Uterus (tissue), 4 donors: ENCODE results near the gene ATP5F1D. TPM values are rescaled to one million over a fixed set of nuclear protein-coding genes. Genes with fewer than 3 reads are reported as not detected.

Experiments used
- DNase-seq, 2 donors: peaks; one replicate each; pipeline ENCODE4 v3.0.0-alpha.2; 2019 to 2020
- H3K27ac ChIP-seq, 2 donors: fragments of 200-600 bp; sonication (generic); 1 replicate in 1 of 2; 2 replicates in 1 of 2; pipeline ENCODE4 v1.5.1; 2016 to 2018
- H3K27me3 ChIP-seq, 2 donors: fragments of 200-600 bp; sonication (generic); one replicate each; pipeline ENCODE4 v1.5.1; 2018 to 2019; ENCODE audit warnings: control low read depth in 1 of 2
- H3K36me3 ChIP-seq, 2 donors: fragments of 200-600 bp; sonication (generic); one replicate each; pipeline ENCODE4 v1.5.1; 2019; ENCODE audit warnings: control low read depth in 1 of 2
- H3K4me1 ChIP-seq, 2 donors: fragments of 200-600 bp; sonication (generic); one replicate each; pipeline ENCODE4 v1.5.1; 2018 to 2019; ENCODE audit warnings: control low read depth in 1 of 2
- H3K4me3 ChIP-seq, 2 donors: fragments of 200-600 bp; sonication (generic); 1 replicate in 1 of 2; 2 replicates in 1 of 2; pipeline ENCODE4 v1.5.1; 2018 to 2019; ENCODE audit warnings: mild to moderate bottlenecking in 1 of 2
- H3K9me3 ChIP-seq, 2 donors: fragments of 200-600 bp; sonication (generic); one replicate each; pipeline ENCODE4 v1.5.1; 2019; ENCODE audit warnings: control low read depth in 1 of 2
- POLR2A ChIP-seq, 2 donors: fragments of 450-650 bp; IDR thresholded peaks; one replicate each; pipeline ENCODE4 v1.6.1; 2016; ENCODE audit warnings: antibody characterized with exemption in 2 of 2, mild to moderate bottlenecking in 1 of 2, moderate library complexity in 1 of 2
- intact Hi-C: fragments of 100-400 bp; cut with DNase I; formaldehyde crosslinking; loops from one replicate; pipeline ENCODE4 v1.15.1; 2023; ENCODE audit warnings: low total_unique reads
- total RNA-seq, 4 donors: library from RNA; depleted of rRNA in 3 of 4; stranded (reverse); fragments of >200 nt in 3 of 4; gene quantifications; one replicate each; pipeline versions ENCODE4 v1.1.0 to v1.2.4, GENCODE V29; 2014 to 2023
- TF ChIP-seq, protein P1 (sequence below), 4 experiments: fragments of 200-600 bp in 2 of 4; fragments of 450-650 bp in 2 of 4; sonication (generic) in 2 of 4; IDR thresholded peaks; one replicate each; pipeline ENCODE4 v1.5.1; 2016 to 2019; ENCODE audit warnings: antibody characterized with exemption in 4 of 4, mild to moderate bottlenecking in 2 of 4, moderate library complexity in 1 of 4
- donor health status: DM: yes; HTN: yes; CAD: no.

ATP5F1D gene
- total RNA-seq, 4 donors from 2014 or later: 4.7 to 164 (median 68.9) TPM

DNA sequence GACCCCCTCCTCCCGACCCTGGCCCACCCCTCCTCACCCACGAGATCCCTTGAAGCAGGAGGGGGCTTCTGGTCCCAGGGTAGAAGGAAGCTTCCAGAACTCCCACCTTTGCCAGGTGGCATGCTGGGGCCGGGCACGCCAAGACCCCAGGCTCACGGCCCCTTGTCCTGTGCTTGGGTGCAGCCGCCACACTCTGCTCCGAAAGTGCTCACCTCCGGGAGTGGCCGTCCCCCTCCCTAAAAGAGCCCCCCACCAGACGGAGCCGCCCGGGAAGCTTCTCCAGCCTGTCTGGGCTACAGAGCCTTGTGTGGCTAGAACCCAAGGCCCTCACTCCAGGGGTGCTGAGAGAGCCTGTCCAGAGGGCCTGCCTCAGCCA, 42.4 kb downstream of the ATP5F1D start:
- DNase-seq: no peak
- TF ChIP-seq, protein P1, sequence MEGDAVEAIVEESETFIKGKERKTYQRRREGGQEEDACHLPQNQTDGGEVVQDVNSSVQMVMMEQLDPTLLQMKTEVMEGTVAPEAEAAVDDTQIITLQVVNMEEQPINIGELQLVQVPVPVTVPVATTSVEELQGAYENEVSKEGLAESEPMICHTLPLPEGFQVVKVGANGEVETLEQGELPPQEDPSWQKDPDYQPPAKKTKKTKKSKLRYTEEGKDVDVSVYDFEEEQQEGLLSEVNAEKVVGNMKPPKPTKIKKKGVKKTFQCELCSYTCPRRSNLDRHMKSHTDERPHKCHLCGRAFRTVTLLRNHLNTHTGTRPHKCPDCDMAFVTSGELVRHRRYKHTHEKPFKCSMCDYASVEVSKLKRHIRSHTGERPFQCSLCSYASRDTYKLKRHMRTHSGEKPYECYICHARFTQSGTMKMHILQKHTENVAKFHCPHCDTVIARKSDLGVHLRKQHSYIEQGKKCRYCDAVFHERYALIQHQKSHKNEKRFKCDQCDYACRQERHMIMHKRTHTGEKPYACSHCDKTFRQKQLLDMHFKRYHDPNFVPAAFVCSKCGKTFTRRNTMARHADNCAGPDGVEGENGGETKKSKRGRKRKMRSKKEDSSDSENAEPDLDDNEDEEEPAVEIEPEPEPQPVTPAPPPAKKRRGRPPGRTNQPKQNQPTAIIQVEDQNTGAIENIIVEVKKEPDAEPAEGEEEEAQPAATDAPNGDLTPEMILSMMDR (IDR thresholded peaks at IDR 0.05): no peak
- TF ChIP-seq POLR2A (IDR thresholded peaks at IDR 0.05): no peak
- no peaks in the 10 kb centered on the region for H3K36me3 ChIP-seq
- intact Hi-C loops: no loop called here
- H3K4me1 ChIP-seq: peaks cover 0 to 5% of the 10 kb centered on the region in 2 donors
- no peak overlapping the region for H3K4me3 ChIP-seq
- H3K27me3 ChIP-seq: peaks cover 22 to 29% of the 10 kb centered on the region in 2 donors
- H3K27ac ChIP-seq: no peak overlapping the region
- no peaks in the 10 kb centered on the region for H3K9me3 ChIP-seq

DNA sequence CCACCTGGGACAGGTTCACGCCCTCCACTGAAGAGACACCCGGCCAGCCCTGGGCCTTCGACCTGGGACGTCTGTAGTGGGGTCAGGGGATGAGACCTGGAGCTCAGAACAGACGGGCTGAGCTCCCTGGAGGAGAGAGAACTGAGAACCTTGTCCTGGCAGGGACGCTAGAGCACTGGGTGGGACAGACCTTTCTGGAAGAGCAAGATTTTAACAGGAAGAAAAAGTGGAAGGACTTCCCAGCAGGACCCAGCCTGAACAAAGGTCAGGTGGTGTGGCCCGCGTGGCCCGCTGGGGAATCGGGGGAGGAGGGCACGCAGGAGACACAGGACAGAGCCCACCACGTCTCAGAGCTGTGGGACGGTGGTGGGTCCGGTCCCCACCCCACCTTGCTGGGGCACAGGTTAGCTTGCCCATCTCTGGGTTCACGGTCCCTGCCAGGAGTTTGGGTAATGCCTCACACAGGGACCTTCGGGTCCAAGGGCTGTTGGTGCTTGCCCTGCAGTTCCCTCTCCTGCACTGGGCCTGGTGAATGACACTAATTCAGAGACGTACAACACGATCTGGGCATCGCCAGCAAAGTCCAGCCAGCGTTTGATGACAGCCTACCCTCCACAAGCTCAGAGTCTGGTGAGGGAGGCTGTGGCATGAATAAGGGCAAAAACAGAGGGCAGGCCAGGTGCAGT, 42.9 kb downstream of the ATP5F1D start:
- no peak overlapping the region for H3K4me3 ChIP-seq
- H3K27me3 ChIP-seq: peaks cover 22 to 29% of the 10 kb centered on the region in 2 donors
- H3K27ac ChIP-seq: no peak overlapping the region
- H3K4me1 ChIP-seq: peaks cover 0 to 5% of the 10 kb centered on the region in 2 donors
- no peak for DNase-seq
- intact Hi-C loops: no loop called here
- H3K36me3 ChIP-seq: no peaks in the 10 kb centered on the region
- TF ChIP-seq, protein P1 (IDR thresholded peaks at IDR 0.05): no peak
- TF ChIP-seq POLR2A (IDR thresholded peaks at IDR 0.05): no peak
- no peaks in the 10 kb centered on the region for H3K9me3 ChIP-seq

- H3K36me3 ChIP-seq: no peaks in the 10 kb centered on the region
- no peaks in the 10 kb centered on the region for H3K9me3 ChIP-seq
- H3K27me3 ChIP-seq: peaks cover 22 to 29% of the 10 kb centered on the region in 2 donors
- H3K4me3 ChIP-seq: no peak overlapping the region
- DNase-seq: no peak
- H3K27ac ChIP-seq: no peak overlapping the region
- H3K4me1 ChIP-seq: peaks cover 0 to 5% of the 10 kb centered on the region in 2 donors
- TF ChIP-seq, protein P1 (IDR thresholded peaks at IDR 0.05): no peak
- TF ChIP-seq POLR2A (IDR thresholded peaks at IDR 0.05): no peak
- intact Hi-C loops: no loop called here
Observed at GRCh38 chr19:1284979-1285736, 43.6 kb downstream of the ATP5F1D start.

- intact Hi-C loops: no loop called here
- H3K36me3 ChIP-seq: no peaks in the 10 kb centered on the region
- TF ChIP-seq, protein P1 (IDR thresholded peaks at IDR 0.05): no peak
- no peak for TF ChIP-seq POLR2A (IDR thresholded peaks at IDR 0.05)
- no peak within 1 kb of the TSS for H3K4me3 ChIP-seq
- peaks cover 0 to 5% of the 10 kb centered on the region in 2 donors for H3K4me1 ChIP-seq
- no peaks in the 10 kb centered on the region for H3K9me3 ChIP-seq
- H3K27me3 ChIP-seq: peaks cover 22 to 29% of the 10 kb centered on the region in 2 donors
- no peak within 1 kb of the TSS for H3K27ac ChIP-seq
- DNase-seq: no peak
Observed at GRCh38 chr19:1285737-1286360, 44.3 kb downstream of the ATP5F1D start, which contains the start of gene EFNA2. EFNA2 (plus strand) TSS chr19:1285873; CDS start chr19:1286169, 296 bp downstream.
